ENCODE results near the gene HLA-F.

DNA sequence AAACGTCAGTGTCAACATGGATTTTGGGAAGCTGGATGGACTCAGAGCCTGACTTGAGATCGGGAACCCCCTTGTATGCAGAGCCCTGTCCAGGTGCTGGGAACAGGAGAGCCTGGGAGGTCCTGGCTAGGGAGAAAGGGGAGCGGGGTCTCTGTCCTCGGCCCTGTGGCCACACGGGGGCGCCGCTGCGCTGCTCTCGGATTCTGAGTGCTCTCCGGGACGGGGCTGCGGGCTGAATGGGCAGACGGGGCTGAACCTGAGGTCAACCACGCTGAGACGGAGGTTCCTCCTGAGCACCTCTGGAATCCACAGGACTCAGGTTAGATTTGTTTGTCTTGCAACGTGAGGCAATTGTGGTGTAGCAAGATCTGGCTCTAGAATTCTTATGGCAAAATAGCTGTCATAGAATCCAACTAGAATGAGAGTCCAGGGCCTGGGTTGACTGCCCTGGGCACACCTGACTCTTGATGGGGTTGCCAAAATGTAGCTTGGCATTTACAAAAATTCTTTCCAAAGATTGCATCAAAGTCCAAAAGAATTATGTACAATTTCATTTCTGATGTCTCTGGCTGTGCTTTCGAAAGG is 20.6 kb upstream of the HLA-F start:
- TF ChIP-seq, protein P1, sequence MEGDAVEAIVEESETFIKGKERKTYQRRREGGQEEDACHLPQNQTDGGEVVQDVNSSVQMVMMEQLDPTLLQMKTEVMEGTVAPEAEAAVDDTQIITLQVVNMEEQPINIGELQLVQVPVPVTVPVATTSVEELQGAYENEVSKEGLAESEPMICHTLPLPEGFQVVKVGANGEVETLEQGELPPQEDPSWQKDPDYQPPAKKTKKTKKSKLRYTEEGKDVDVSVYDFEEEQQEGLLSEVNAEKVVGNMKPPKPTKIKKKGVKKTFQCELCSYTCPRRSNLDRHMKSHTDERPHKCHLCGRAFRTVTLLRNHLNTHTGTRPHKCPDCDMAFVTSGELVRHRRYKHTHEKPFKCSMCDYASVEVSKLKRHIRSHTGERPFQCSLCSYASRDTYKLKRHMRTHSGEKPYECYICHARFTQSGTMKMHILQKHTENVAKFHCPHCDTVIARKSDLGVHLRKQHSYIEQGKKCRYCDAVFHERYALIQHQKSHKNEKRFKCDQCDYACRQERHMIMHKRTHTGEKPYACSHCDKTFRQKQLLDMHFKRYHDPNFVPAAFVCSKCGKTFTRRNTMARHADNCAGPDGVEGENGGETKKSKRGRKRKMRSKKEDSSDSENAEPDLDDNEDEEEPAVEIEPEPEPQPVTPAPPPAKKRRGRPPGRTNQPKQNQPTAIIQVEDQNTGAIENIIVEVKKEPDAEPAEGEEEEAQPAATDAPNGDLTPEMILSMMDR (IDR thresholded peaks at IDR 0.05), result peak; percentile 61
- no peak for TF ChIP-seq YY1 (IDR thresholded peaks at IDR 0.05; ENCODE audit: low read depth)
- no peak for TF ChIP-seq FOSL2 (IDR thresholded peaks at IDR 0.05; ENCODE audit: borderline replicate concordance, low read depth)
- peak; percentile 36; the same call in 1 of the 2 replicates for TF ChIP-seq RAD21 (IDR thresholded peaks at IDR 0.05; ENCODE audit: low read length)
- TF ChIP-seq, protein P2, sequence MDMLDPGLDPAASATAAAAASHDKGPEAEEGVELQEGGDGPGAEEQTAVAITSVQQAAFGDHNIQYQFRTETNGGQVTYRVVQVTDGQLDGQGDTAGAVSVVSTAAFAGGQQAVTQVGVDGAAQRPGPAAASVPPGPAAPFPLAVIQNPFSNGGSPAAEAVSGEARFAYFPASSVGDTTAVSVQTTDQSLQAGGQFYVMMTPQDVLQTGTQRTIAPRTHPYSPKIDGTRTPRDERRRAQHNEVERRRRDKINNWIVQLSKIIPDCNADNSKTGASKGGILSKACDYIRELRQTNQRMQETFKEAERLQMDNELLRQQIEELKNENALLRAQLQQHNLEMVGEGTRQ (IDR thresholded peaks at IDR 0.05; ENCODE audit: borderline replicate concordance, low read depth, low read length), result no peak
- TF ChIP-seq EP300 (IDR thresholded peaks at IDR 0.05; ENCODE audit: borderline replicate concordance in 1 of 2, low read depth in 1 of 2, low read length in 1 of 2), result no peak
- no peak for TF ChIP-seq SMC3 (IDR thresholded peaks at IDR 0.05; ENCODE audit: low read depth, low read length)
- no peak for TF ChIP-seq TAF1 (IDR thresholded peaks at IDR 0.05; ENCODE audit: borderline replicate concordance, low read depth, low read length)
- no peak for TF ChIP-seq RFX5 (IDR thresholded peaks at IDR 0.05; ENCODE audit: low read length)
- TF ChIP-seq POLR2AphosphoS5 (IDR thresholded peaks at IDR 0.05; ENCODE audit: low read depth, low read length), result no peak
- TF ChIP-seq JUND (IDR thresholded peaks at IDR 0.05), result no peak
- TF ChIP-seq RCOR1 (IDR thresholded peaks at IDR 0.05; ENCODE audit: low read length), result no peak
- no peak for TF ChIP-seq CHD2 (IDR thresholded peaks at IDR 0.05; ENCODE audit: low read length, partially characterized antibody)

All from SK-N-SH (cell line).